AG09319 (cell line): ENCODE measurements around the gene OGFOD1.

ENCODE experiments used
- DNase-seq: peaks from one replicate; pipeline ENCODE4 v3.0.0-alpha.2; 2010; ENCODE audit warnings: low read depth; ENCODE audit errors: extremely low read depth
- CTCF ChIP-seq: IDR thresholded peaks from 2 replicates; pipeline ENCODE4 v1.5.1; 2011; ENCODE audit warnings: low read depth, mild to moderate bottlenecking, inconsistent platforms, low read length, moderate library complexity

The OGFOD1 gene

DNA sequence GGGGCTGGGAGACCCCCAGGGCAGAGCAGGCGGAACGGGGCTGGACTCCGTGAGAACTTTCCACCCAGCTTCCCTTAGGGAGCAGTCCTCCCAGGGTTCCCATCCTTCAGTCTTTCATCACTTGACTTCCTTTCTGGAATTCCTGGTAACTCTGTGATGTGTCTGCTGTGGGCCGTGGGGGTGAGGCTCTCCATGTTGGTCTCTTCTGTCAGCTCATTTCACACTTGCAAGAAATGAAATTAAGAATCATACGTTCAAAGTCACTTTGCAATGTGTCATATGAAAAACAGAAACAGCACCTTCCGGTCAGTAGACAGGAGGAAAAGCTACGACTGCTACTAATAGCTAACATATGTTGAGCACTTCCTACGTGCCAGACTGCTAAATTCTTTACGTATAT, 73.9 kb downstream of the OGFOD1 start:
- DNase-seq, result no peak
- TF ChIP-seq CTCF, result no peak
